Caco-2 (cell line): ENCODE measurements around the gene ZP3. TPM values are rescaled to one million over a fixed set of nuclear protein-coding genes. Genes with fewer than 3 reads are reported as not detected.

ENCODE experiments used
- BruUV-seq: library from RNA; stranded (reverse); fragments of 400-500 nt; replicated peaks from 2 replicates; lab custom pipeline; 2021; lab: Mats Ljungman, UMichigan
- CTCF ChIA-PET: fragments of 300-600 bp; sonication (Branson Sonifier 250); formaldehyde crosslinking; loops from one replicate; lab custom pipeline; 2022; ENCODE audit warnings: antibody characterized with exemption; lab: Charles Lee
- POLR2A ChIA-PET: fragments of 300-600 bp; sonication (Branson Sonifier 250); formaldehyde crosslinking; loops from one replicate; lab custom pipeline; 2022; ENCODE audit warnings: antibody characterized with exemption; lab: Charles Lee
- DNase-seq, 2 experiments: peaks; one replicate each; pipeline versions ENCODE4 v3.0.0 to v3.0.0-alpha.2; 2020 to 2022
- H3K27me3 ChIP-seq: replicated peaks from 2 replicates; pipeline ENCODE4 v1.6.0; 2011; ENCODE audit warnings: low read length; ENCODE audit not compliant: control insufficient read depth, insufficient read depth
- H3K36me3 ChIP-seq: 2 replicates; pipeline ENCODE4 v1.5.1; 2011; ENCODE audit warnings: low read length; ENCODE audit not compliant: control insufficient read depth, insufficient read depth
- H3K4me1 ChIP-seq: fragments of 250-450 bp; sonication (Bioruptor Pico); 2 replicates; pipeline ENCODE4 v1.5.1; 2020; ENCODE audit warnings: mild to moderate bottlenecking
- H3K4me3 ChIP-seq: 2 replicates; pipeline ENCODE4 v1.5.1; 2011; ENCODE audit warnings: low read depth, mild to moderate bottlenecking, control low read depth, low read length
- H3K9me3 ChIP-seq: fragments of 250-450 bp; sonication (Bioruptor Pico); 2 replicates; pipeline ENCODE4 v1.5.1; 2020; ENCODE audit warnings: mild to moderate bottlenecking, moderate library complexity
- H3K27ac Mint-ChIP-seq: one replicate; pipeline ENCODE4 v1.8.0; 2022; ENCODE audit warnings: mixed read lengths; ENCODE audit not compliant: unreplicated experiment
- H3K27me3 Mint-ChIP-seq: one replicate; pipeline ENCODE4 v1.8.0; 2022; ENCODE audit warnings: mixed read lengths; ENCODE audit not compliant: insufficient read depth, unreplicated experiment
- H3K36me3 Mint-ChIP-seq: one replicate; pipeline ENCODE4 v1.8.0; 2022; ENCODE audit warnings: mild to moderate bottlenecking, mixed read lengths; ENCODE audit not compliant: insufficient read depth, unreplicated experiment
- H3K4me1 Mint-ChIP-seq: one replicate; pipeline ENCODE4 v1.8.0; 2022; ENCODE audit warnings: low read depth, mixed read lengths; ENCODE audit not compliant: unreplicated experiment
- H3K4me3 Mint-ChIP-seq: one replicate; pipeline ENCODE4 v1.8.0; 2022; ENCODE audit warnings: mild to moderate bottlenecking, moderate library complexity, mixed read lengths; ENCODE audit not compliant: unreplicated experiment
- H3K9me3 Mint-ChIP-seq: one replicate; pipeline ENCODE4 v1.8.0; 2022; ENCODE audit warnings: mixed read lengths; ENCODE audit not compliant: unreplicated experiment
- intact Hi-C: fragments of 100-400 bp; cut with micrococcal nuclease; formaldehyde crosslinking; loops from one replicate; pipeline ENCODE4 v1.10.0; 2022; ENCODE audit not compliant: unreplicated experiment
- total RNA-seq: library from RNA; stranded (reverse); gene quantifications from 2 replicates; pipeline ENCODE4 v1.2.3, GENCODE V29; 2022
- TF ChIP-seq, protein P1 (sequence below), 2 experiments: fragments of 200-600 bp in 1 of 2; IDR thresholded peaks; 1 replicate in 1 of 2; 2 replicates in 1 of 2; pipeline versions ENCODE4 v1.5.1 to v1.8.0; 2011 to 2022; ENCODE audit warnings: antibody characterized with exemption in 1 of 2, control low read depth in 1 of 2, inconsistent platforms in 1 of 2, low read depth in 1 of 2, low read length in 1 of 2, mild to moderate bottlenecking in 1 of 2, moderate library complexity in 1 of 2; ENCODE audit not compliant: insufficient read depth in 1 of 2, severe bottlenecking in 1 of 2, unreplicated experiment in 1 of 2

Gene ZP3
- total RNA-seq, 1 experiment from 2014 or later = 3.2 TPM

DNA sequence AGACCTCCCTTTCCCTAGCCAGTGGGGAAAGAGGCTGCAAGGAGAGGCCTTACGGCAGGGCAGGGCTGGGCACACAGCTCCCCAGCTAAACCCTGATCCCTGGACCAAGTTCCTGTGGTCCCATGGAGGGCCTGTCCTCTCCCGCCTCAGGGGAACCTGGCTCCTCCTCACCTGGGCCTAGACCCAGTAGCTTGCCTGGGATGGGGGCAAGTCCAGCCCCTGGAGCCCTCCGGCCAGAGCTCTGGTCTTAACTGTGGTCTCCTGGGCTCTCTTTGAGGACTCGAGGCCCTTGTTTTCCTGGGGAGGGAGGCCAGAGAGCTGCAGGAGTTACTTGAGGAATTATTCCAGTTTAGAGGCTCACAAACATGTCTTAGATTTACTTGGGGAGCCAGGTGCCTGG lies 1.5 kb downstream of the ZP3 start:
- H3K36me3 Mint-ChIP-seq = no peaks in the 10 kb centered on the region
- H3K9me3 ChIP-seq = no peaks in the 10 kb centered on the region
- H3K27me3 ChIP-seq = no peaks in the 10 kb centered on the region
- DNase-seq = no peak
- intact Hi-C loops = no loop called here
- ChIA-PET CTCF (interaction anchor here (0.8 kb wide), 1 partner anchor 66 kb away, joined by 6 read pairs; no protein-coding TSS in a partner anchor), POLR2A (interaction anchor here (1.2 kb wide), 1 partner anchor 83 kb away, joined by 3 read pairs; no protein-coding TSS in a partner anchor)
- H3K4me1 ChIP-seq = peaks cover 15% of the 10 kb centered on the region
- H3K27ac Mint-ChIP-seq = no peak overlapping the region
- H3K36me3 ChIP-seq = no peaks in the 10 kb centered on the region
- no peak overlapping the region for H3K4me3 Mint-ChIP-seq
- no TSS peak for BruUV-seq
- TF ChIP-seq, protein P1, sequence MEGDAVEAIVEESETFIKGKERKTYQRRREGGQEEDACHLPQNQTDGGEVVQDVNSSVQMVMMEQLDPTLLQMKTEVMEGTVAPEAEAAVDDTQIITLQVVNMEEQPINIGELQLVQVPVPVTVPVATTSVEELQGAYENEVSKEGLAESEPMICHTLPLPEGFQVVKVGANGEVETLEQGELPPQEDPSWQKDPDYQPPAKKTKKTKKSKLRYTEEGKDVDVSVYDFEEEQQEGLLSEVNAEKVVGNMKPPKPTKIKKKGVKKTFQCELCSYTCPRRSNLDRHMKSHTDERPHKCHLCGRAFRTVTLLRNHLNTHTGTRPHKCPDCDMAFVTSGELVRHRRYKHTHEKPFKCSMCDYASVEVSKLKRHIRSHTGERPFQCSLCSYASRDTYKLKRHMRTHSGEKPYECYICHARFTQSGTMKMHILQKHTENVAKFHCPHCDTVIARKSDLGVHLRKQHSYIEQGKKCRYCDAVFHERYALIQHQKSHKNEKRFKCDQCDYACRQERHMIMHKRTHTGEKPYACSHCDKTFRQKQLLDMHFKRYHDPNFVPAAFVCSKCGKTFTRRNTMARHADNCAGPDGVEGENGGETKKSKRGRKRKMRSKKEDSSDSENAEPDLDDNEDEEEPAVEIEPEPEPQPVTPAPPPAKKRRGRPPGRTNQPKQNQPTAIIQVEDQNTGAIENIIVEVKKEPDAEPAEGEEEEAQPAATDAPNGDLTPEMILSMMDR (IDR thresholded peaks at IDR 0.05; ENCODE audit: insufficient read depth in 1 of 2, low read depth in 1 of 2, low read length in 1 of 2, severe bottlenecking in 1 of 2, unreplicated experiment in 1 of 2) = no peak
- no peaks in the 10 kb centered on the region for H3K9me3 Mint-ChIP-seq
- H3K4me3 ChIP-seq = no peak overlapping the region
- peaks cover 15% of the 10 kb centered on the region for H3K4me1 Mint-ChIP-seq
- H3K27me3 Mint-ChIP-seq = no peaks in the 10 kb centered on the region

DNA sequence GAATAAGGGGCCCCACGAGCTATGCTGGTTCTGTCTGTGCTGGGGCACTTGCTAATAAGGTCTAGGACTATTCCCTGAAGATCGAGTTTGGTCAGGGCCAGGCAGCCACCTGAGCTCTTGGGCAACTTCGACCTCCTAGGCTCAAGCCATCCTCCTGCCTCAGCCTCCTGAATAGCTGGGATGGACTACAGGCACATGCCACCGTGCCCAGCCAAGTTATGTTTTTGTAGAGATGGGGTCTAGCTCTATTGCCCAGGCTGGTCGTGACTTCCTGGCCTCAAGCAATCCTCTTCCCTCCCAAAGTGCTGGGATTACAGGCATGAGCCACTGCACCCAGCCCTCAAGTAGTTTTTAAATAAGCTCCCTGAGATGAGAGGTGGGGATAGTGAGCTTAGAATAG lies 2.9 kb downstream of the ZP3 start:
- H3K27me3 ChIP-seq = no peaks in the 10 kb centered on the region
- DNase-seq = no peak
- no peaks in the 10 kb centered on the region for H3K9me3 Mint-ChIP-seq
- no peaks in the 10 kb centered on the region for H3K36me3 Mint-ChIP-seq
- TF ChIP-seq, protein P1 (IDR thresholded peaks at IDR 0.05; ENCODE audit: insufficient read depth in 1 of 2, low read depth in 1 of 2, low read length in 1 of 2, severe bottlenecking in 1 of 2, unreplicated experiment in 1 of 2) = no peak
- ChIA-PET CTCF (no interaction called here), POLR2A (interaction anchor here (1.2 kb wide), 1 partner anchor 84 kb away, joined by 3 read pairs; no protein-coding TSS in a partner anchor)
- peaks cover 15% of the 10 kb centered on the region for H3K4me1 ChIP-seq
- no peak overlapping the region for H3K4me3 Mint-ChIP-seq
- no peak overlapping the region for H3K27ac Mint-ChIP-seq
- H3K27me3 Mint-ChIP-seq = no peaks in the 10 kb centered on the region
- H3K9me3 ChIP-seq = no peaks in the 10 kb centered on the region
- intact Hi-C loops = no loop called here
- no peaks in the 10 kb centered on the region for H3K36me3 ChIP-seq
- H3K4me3 ChIP-seq = no peak overlapping the region
- no TSS peak for BruUV-seq
- H3K4me1 Mint-ChIP-seq = peaks cover 14% of the 10 kb centered on the region

DNA sequence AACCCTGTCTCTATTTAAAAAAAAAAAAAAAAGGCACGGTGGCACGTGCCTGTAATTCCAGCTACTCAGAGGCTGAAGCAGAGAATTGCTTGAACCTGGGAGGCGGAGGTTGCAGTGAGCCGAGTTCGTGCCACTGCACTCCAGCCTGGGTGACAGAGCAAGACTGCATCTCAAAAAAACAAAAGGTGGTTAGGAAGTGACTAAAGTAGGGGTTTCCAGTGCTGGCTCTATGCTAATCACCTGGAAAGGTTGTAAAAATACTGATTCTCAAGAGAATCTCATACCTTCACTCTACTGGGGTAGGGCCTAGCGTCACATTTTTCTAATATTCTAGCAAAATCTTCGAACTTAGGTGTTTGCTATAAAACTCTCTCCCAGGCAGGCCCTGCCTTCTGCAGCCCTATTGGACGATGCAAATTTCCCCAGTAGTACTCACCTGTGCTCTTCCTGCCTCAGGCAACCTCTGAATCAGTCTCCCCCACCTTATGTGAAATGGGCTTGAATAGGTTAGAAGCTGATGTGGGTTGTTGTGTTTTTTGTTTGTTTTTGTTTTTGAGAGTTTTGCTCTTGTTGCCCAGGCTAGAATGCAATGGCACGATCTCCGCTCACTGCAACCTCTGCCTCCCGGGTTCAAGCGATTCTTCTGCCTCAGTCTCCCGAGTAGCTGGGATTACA lies 3.5 kb downstream of the ZP3 start:
- no peaks in the 10 kb centered on the region for H3K36me3 Mint-ChIP-seq
- no peak overlapping the region for H3K4me3 ChIP-seq
- intact Hi-C loops = no loop called here
- no peaks in the 10 kb centered on the region for H3K27me3 ChIP-seq
- no peaks in the 10 kb centered on the region for H3K36me3 ChIP-seq
- H3K9me3 ChIP-seq = no peaks in the 10 kb centered on the region
- DNase-seq = no peak
- H3K9me3 Mint-ChIP-seq = no peaks in the 10 kb centered on the region
- no peak overlapping the region for H3K4me3 Mint-ChIP-seq
- no peak overlapping the region for H3K27ac Mint-ChIP-seq
- BruUV-seq = no TSS peak
- H3K27me3 Mint-ChIP-seq = no peaks in the 10 kb centered on the region
- H3K4me1 ChIP-seq = peaks cover 9% of the 10 kb centered on the region
- H3K4me1 Mint-ChIP-seq = peaks cover 8% of the 10 kb centered on the region
- ChIA-PET CTCF (no interaction called here), POLR2A (no interaction called here)
- TF ChIP-seq, protein P1 (IDR thresholded peaks at IDR 0.05; ENCODE audit: insufficient read depth in 1 of 2, low read depth in 1 of 2, low read length in 1 of 2, severe bottlenecking in 1 of 2, unreplicated experiment in 1 of 2) = no peak
